MM.1S (cell line): ENCODE measurements around the gene PWWP2B.

Experiments used
- DNase-seq: peaks from one replicate; pipeline ENCODE4 v3.0.0-alpha.2; 2015
- H2AFZ ChIP-seq: fragments of 300-600 bp; sonication (generic); 2 replicates; pipeline ENCODE4 v1.6.0; 2016; ENCODE audit warnings: antibody characterized with exemption, low read length
- H3F3A ChIP-seq: fragments of 300-600 bp; sonication (generic); 2 replicates; pipeline ENCODE4 v1.6.1; 2016; ENCODE audit warnings: mild to moderate bottlenecking, antibody characterized with exemption, low read length, moderate library complexity, mixed read lengths; ENCODE audit not compliant: insufficient read depth
- H3K27ac ChIP-seq: fragments of 300-600 bp; sonication (generic); 2 replicates; pipeline ENCODE4 v1.5.1; 2016; ENCODE audit warnings: mild to moderate bottlenecking, low read length
- H3K27me3 ChIP-seq: fragments of 300-600 bp; sonication (generic); replicated peaks from 2 replicates; pipeline ENCODE4 v1.6.0; 2016; ENCODE audit warnings: low read length; ENCODE audit not compliant: insufficient read depth
- H3K36me3 ChIP-seq: fragments of 300-600 bp; sonication (generic); replicated peaks from 2 replicates; pipeline ENCODE4 v1.6.1; 2016; ENCODE audit warnings: mild to moderate bottlenecking, low read length, mixed read lengths; ENCODE audit not compliant: insufficient read depth
- H3K4me1 ChIP-seq: fragments of 300-600 bp; sonication (generic); 2 replicates; pipeline ENCODE4 v1.6.1; 2016; ENCODE audit warnings: low read length, mixed read lengths
- H3K4me2 ChIP-seq: fragments of 300-600 bp; sonication (generic); 2 replicates; pipeline ENCODE4 v1.6.0; 2016; ENCODE audit warnings: low read depth, low read length
- H3K4me3 ChIP-seq: fragments of 300-600 bp; sonication (generic); 2 replicates; pipeline ENCODE4 v1.5.1; 2016; ENCODE audit warnings: low read length, mixed read lengths
- H3K79me2 ChIP-seq: fragments of 300-600 bp; sonication (generic); 2 replicates; pipeline ENCODE4 v1.6.1; 2016; ENCODE audit warnings: mixed run types, low read length, mixed read lengths
- H3K9ac ChIP-seq: fragments of 300-600 bp; sonication (generic); 2 replicates; pipeline ENCODE4 v1.6.1; 2016; ENCODE audit warnings: low read length, mixed read lengths
- H3K9me2 ChIP-seq: fragments of 300-600 bp; sonication (generic); replicated peaks from 2 replicates; pipeline ENCODE4 v1.6.1; 2016; ENCODE audit warnings: mild to moderate bottlenecking, low read length, mixed read lengths; ENCODE audit not compliant: insufficient read depth
- H3K9me3 ChIP-seq: fragments of 300-600 bp; sonication (generic); replicated peaks from 2 replicates; pipeline ENCODE4 v1.6.1; 2016; ENCODE audit warnings: mild to moderate bottlenecking, low read length, mixed read lengths; ENCODE audit not compliant: insufficient read depth
- H4K20me1 ChIP-seq: fragments of 300-600 bp; sonication (generic); 2 replicates; pipeline ENCODE4 v1.6.1; 2016; ENCODE audit warnings: mild to moderate bottlenecking, low read length, moderate library complexity, mixed read lengths; ENCODE audit not compliant: insufficient read depth
- CTCF ChIP-seq: fragments of 300-600 bp; sonication (generic); IDR thresholded peaks from 2 replicates; pipeline ENCODE4 v1.5.1; 2016; ENCODE audit warnings: antibody characterized with exemption, low read length, mixed read lengths
- EZH2 ChIP-seq: fragments of 300-600 bp; sonication (generic); optimal IDR thresholded peaks from 2 replicates; pipeline ENCODE3; 2017; ENCODE audit warnings: low read depth, mild to moderate bottlenecking, antibody characterized with exemption, low read length, mixed read lengths
- EZH2phosphoT487 ChIP-seq: fragments of 300-600 bp; sonication (generic); IDR thresholded peaks from 2 replicates; pipeline ENCODE4 v1.6.1; 2018; ENCODE audit warnings: antibody characterized with exemption, low read length

Gene PWWP2B

GRCh38 chr10:132461103-132461682, 64.2 kb downstream of the PWWP2B start:
- no peak for TF ChIP-seq EZH2phosphoT487
- no peak for TF ChIP-seq CTCF
- no peak for TF ChIP-seq EZH2
- peaks cover 69% of the 10 kb centered on the region for H3K27me3 ChIP-seq
- no peaks in the 10 kb centered on the region for H3K36me3 ChIP-seq
- H3K27ac ChIP-seq: no peak overlapping the region
- H3K9ac ChIP-seq: no peak overlapping the region
- no peaks in the 10 kb centered on the region for H3K9me3 ChIP-seq
- H3K4me2 ChIP-seq: no peak overlapping the region
- H3K9me2 ChIP-seq: no peaks in the 10 kb centered on the region
- no peaks in the 10 kb centered on the region for H3K4me1 ChIP-seq
- no peaks in the 10 kb centered on the region for H3K79me2 ChIP-seq
- no peak overlapping the region for H3K4me3 ChIP-seq
- H4K20me1 ChIP-seq: no peaks in the 10 kb centered on the region
- no peaks in the 10 kb centered on the region for H3F3A ChIP-seq
- no peak for DNase-seq
- no peak overlapping the region for H2AFZ ChIP-seq

GRCh38 chr10:132461683-132462231, 64.8 kb downstream of the PWWP2B start:
- H3K27ac ChIP-seq: no peak overlapping the region
- H4K20me1 ChIP-seq: no peaks in the 10 kb centered on the region
- H3K4me1 ChIP-seq: no peaks in the 10 kb centered on the region
- DNase-seq: no peak
- H3K9me2 ChIP-seq: no peaks in the 10 kb centered on the region
- no peaks in the 10 kb centered on the region for H3K9me3 ChIP-seq
- H3K27me3 ChIP-seq: peaks cover 75% of the 10 kb centered on the region
- H3K79me2 ChIP-seq: no peaks in the 10 kb centered on the region
- TF ChIP-seq CTCF (no peak), EZH2phosphoT487 (no peak), EZH2 (no peak)
- H3F3A ChIP-seq: no peaks in the 10 kb centered on the region
- no peak overlapping the region for H2AFZ ChIP-seq
- no peaks in the 10 kb centered on the region for H3K36me3 ChIP-seq
- H3K4me3 ChIP-seq: no peak overlapping the region
- no peak overlapping the region for H3K4me2 ChIP-seq
- no peak overlapping the region for H3K9ac ChIP-seq

- Histone ChIP-seq H3K9me3 (no peaks in the 10 kb centered on the region), H3K9ac (no peak overlapping the region), H3K4me3 (no peak overlapping the region), H3K79me2 (no peaks in the 10 kb centered on the region), H3K4me2 (no peak overlapping the region), H3K27ac (no peak overlapping the region), H3K36me3 (no peaks in the 10 kb centered on the region), H3F3A (no peaks in the 10 kb centered on the region), H3K9me2 (no peaks in the 10 kb centered on the region), H3K27me3 (peaks cover 83% of the 10 kb centered on the region), H3K4me1 (no peaks in the 10 kb centered on the region), H4K20me1 (no peaks in the 10 kb centered on the region), H2AFZ (no peak overlapping the region)
- DNase-seq: no peak
- TF ChIP-seq CTCF: no peak
- no peak for TF ChIP-seq EZH2
- TF ChIP-seq EZH2phosphoT487: no peak
Measured at GRCh38 chr10:132462463-132463332, 65.7 kb downstream of the PWWP2B start.
